WERI-Rb-1 (cell line): ENCODE measurements around the gene SEMA3G.

Source experiments
- DNase-seq: peaks from one replicate; pipeline ENCODE4 v3.0.0-alpha.2; 2020
- H3K27ac ChIP-seq: fragments of 250-450 bp; sonication (Bioruptor Pico); 2 replicates; pipeline ENCODE4 v1.5.1; 2020; ENCODE audit warnings: mild to moderate bottlenecking, moderate library complexity
- H3K27me3 ChIP-seq: fragments of 250-450 bp; sonication (Bioruptor Pico); 2 replicates; pipeline ENCODE4 v1.5.1; 2021; ENCODE audit warnings: mild to moderate bottlenecking, low read depth, moderate library complexity; ENCODE audit not compliant: insufficient read depth, severe bottlenecking
- H3K36me3 ChIP-seq: fragments of 250-450 bp; sonication (Bioruptor Pico); 2 replicates; pipeline ENCODE4 v1.5.1; 2020; ENCODE audit warnings: mild to moderate bottlenecking, moderate library complexity
- H3K4me3 ChIP-seq: 2 replicates; pipeline ENCODE4 v1.5.1; 2011; ENCODE audit warnings: low read depth, mild to moderate bottlenecking, control low read depth, low read length
- H3K9me3 ChIP-seq: fragments of 250-450 bp; sonication (Bioruptor Pico); 2 replicates; pipeline ENCODE4 v1.5.1; 2021; ENCODE audit warnings: mild to moderate bottlenecking, moderate library complexity; ENCODE audit not compliant: severe bottlenecking
- CTCF ChIP-seq: IDR thresholded peaks from 2 replicates; pipeline ENCODE4 v1.5.1; 2011; ENCODE audit warnings: low read depth, mild to moderate bottlenecking, control low read depth, inconsistent platforms, low read length

The SEMA3G gene

DNA sequence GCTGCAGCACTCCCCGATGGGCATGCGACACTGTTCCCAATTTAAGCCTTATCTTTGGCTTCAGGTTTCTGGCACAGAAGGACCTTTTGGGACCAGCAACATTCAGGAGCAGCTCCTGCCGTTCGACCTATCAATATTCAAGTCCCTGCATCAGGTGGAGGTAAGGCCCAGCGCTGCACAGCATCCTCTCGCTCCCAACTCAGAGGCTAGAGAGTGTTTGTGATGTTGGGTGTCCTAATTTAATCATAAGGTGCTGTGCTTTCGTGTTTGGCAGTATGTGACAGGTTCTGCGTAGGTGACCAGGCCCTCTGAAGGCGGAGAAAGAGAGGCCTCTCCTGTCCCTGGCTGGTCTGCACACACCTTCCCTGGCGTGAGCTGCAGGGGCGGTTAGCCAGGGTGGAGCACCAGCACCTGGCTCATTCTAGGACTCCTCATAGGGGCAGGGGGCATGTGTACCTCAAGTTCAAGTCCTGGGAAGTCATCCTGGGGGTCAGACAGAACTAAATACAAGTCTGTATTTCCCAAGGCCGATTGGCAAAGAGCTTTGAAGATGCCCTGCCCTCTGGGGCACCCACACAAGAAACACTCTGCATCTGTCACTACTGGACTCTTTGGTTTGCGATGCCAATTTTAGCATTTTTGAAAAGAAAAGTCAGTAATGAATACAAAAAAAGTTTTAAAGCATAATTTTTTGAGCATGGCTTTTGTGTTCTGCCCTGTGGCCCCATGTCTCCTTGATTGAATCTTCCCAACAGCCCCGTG is 27.5 kb upstream of the SEMA3G start:
- TF ChIP-seq CTCF = no peak
- no peak for DNase-seq
- Histone ChIP-seq H3K4me3 (no peak overlapping the region), H3K36me3 (peaks cover 82% of the 10 kb centered on the region), H3K9me3 (no peaks in the 10 kb centered on the region), H3K27me3 (no peaks in the 10 kb centered on the region), H3K27ac (peak overlapping the region; percentile 35)

DNA sequence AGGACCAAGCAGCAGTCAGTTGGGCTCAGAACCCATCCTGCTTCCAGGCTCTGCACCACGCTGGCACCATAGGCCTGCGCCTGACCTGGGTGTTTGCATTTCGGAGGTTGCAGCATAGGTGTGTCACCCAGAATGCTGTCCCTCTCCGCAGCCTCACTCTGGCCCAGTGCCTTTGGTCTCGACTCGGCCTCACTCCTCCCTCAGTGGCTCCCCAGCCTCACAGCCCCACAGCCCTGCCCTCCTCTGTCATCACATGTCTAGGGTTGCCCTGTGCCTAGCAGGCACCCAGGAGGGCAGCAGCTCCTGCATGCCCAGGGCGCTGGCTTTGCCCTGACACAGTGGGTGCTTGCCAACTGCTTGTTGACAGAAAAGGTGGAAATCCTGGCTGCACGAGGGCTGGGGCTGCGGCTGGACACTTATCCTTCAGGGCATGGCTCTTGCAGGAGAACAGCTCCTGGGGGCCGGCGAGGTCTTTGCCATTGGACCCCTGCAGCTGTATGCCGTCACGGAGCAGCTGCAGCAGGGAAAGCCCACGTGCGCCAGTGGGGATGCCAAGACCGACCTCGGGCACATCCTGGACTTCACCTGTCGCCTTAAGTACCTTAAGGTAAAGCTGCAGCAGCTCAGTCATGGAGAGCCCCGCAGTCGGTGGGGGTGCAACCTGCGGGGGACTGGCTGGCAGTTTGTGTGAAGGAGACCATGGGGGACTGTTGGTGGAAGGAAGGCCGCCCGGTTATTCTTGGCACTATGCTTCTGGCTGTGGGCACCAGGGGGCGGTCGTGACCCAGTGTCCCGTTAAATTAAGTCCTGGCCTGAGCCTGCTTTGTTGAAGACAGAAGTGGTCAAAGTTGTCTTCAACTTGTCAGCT is 26.7 kb upstream of the SEMA3G start:
- peak; percentile 66 for DNase-seq
- peak; percentile 86 for TF ChIP-seq CTCF
- Histone ChIP-seq H3K27ac (peak overlapping the region; percentile 99), H3K27me3 (no peaks in the 10 kb centered on the region), H3K4me3 (no peak overlapping the region), H3K9me3 (no peaks in the 10 kb centered on the region), H3K36me3 (peaks cover 79% of the 10 kb centered on the region)

DNA sequence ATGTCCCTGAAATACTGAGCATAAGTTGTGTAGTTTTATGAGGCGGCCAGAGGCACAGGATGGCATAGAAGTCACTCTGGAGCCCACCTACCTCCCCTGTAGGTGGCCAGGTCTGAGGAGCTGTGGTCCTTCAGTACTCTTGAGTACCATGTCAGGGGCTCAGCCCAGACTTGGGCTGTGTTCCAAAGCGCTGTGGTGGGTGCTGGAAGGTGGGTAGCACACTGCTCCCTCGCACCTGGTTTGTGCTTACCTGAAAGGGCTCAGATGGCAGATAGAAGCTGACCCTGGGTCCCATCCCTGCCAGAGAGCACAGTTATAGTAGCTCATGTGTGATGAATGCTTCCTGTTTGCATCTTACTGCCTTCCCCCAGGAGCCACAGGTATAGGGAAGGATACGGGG is 26.0 kb upstream of the SEMA3G start:
- Histone ChIP-seq H3K27me3 (no peaks in the 10 kb centered on the region), H3K27ac (peak overlapping the region; percentile 99), H3K36me3 (peaks cover 75% of the 10 kb centered on the region), H3K9me3 (no peaks in the 10 kb centered on the region), H3K4me3 (no peak overlapping the region)
- no peak for TF ChIP-seq CTCF
- DNase-seq = no peak

DNA sequence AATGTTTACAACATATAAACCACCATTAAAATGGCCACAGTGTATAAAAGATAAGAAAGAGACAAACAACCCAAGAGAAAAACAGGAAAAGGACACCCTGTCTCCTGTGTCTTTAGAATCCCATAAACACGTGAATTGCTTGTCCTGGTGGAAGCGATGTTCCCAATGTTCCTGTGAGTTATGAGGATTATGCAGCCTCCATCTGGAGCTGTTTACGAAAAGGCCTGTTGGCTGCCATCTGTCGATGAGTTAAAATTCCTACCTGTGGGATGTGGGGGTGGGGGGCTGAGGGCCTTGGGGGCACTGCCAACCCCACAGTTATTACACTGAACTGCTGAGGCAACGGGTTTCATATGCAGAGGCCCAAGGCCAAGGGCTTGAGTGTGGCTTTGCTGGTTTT is 24.1 kb upstream of the SEMA3G start:
- DNase-seq = peak; percentile 82
- TF ChIP-seq CTCF = no peak
- peak overlapping the region; percentile 99 for H3K27ac ChIP-seq
- no peaks in the 10 kb centered on the region for H3K27me3 ChIP-seq
- H3K4me3 ChIP-seq = peak overlapping the region; percentile 25
- H3K9me3 ChIP-seq = no peaks in the 10 kb centered on the region
- H3K36me3 ChIP-seq = peaks cover 75% of the 10 kb centered on the region

- Histone ChIP-seq H3K27ac (peak overlapping the region; percentile 99), H3K9me3 (no peaks in the 10 kb centered on the region), H3K4me3 (peak overlapping the region; percentile 25), H3K36me3 (peaks cover 73% of the 10 kb centered on the region), H3K27me3 (no peaks in the 10 kb centered on the region)
- peak; percentile 89 for DNase-seq
- TF ChIP-seq CTCF = no peak
These were observed 23.4 kb upstream of the SEMA3G start for GRCh38 chr3:52468336-52468735.
